ENCODE results near the gene KLLN.
"Not testable (repeated sequence)": the region's sequence is repeated elsewhere in the genome, so short reads cannot be mapped to it uniquely, and the experiment has no call there.

DNA sequence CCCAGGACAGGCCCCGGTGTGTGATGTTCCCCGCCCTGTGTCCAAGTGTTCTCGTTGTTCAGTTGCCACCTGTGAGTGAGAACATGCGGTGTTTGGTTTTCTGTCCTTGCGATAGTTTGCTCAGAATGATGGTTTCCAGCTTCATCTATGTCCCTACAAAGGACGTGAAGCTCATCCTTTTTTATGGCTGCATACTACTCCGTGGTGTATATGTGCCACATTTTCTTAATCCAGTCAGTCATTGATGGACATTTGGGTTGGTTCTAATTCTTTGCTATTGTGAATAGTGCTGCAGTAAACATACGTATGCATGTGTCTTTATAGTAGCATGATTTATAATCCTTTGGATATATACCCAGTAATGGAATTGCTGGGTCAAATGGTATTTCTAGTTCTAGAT is 34.6 kb upstream of the KLLN start:
- TF ChIP-seq, protein P1, sequence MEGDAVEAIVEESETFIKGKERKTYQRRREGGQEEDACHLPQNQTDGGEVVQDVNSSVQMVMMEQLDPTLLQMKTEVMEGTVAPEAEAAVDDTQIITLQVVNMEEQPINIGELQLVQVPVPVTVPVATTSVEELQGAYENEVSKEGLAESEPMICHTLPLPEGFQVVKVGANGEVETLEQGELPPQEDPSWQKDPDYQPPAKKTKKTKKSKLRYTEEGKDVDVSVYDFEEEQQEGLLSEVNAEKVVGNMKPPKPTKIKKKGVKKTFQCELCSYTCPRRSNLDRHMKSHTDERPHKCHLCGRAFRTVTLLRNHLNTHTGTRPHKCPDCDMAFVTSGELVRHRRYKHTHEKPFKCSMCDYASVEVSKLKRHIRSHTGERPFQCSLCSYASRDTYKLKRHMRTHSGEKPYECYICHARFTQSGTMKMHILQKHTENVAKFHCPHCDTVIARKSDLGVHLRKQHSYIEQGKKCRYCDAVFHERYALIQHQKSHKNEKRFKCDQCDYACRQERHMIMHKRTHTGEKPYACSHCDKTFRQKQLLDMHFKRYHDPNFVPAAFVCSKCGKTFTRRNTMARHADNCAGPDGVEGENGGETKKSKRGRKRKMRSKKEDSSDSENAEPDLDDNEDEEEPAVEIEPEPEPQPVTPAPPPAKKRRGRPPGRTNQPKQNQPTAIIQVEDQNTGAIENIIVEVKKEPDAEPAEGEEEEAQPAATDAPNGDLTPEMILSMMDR (conservative IDR thresholded peaks at IDR 0.05; ENCODE audit: low read depth, low read length): not testable (repeated sequence)
- TF ChIP-seq EZH2 (IDR thresholded peaks at IDR 0.05; ENCODE audit: low read length, unreplicated experiment); EZH2phosphoT487 (IDR thresholded peaks at IDR 0.05; ENCODE audit: borderline replicate concordance, low read length): not testable (repeated sequence)

Data from PC-3 (cell line).